K562 (cell line): ENCODE results near the gene SEPHS2. TPM values are rescaled to one million over a fixed set of nuclear protein-coding genes. Genes with fewer than 3 reads are reported as not detected.

Experiments used
- BHLHE40 ChIP-seq: IDR thresholded peaks from 2 replicates; pipeline ENCODE4 v1.6.1; 2011; ENCODE audit warnings: low read length, improper control_type of control experiment
- CHD7 ChIP-seq: fragments of 200-600 bp; sonication (generic); IDR thresholded peaks from one replicate; pipeline ENCODE4 v1.6.1; 2012; ENCODE audit warnings: mild to moderate bottlenecking, low read depth, low read length, inconsistent platforms
- CREB3 ChIP-seq: fragments of 450-650 bp; conservative IDR thresholded peaks from 2 replicates; pipeline ENCODE4 v1.6.1; 2016; ENCODE audit warnings: missing genetic modification characterization, low read depth, mild to moderate bottlenecking, missing compliant biosample characterization, moderate library complexity
- JUND ChIP-seq, 2 experiments: IDR thresholded peaks; 2 replicates in 1 of 2; 3 replicates in 1 of 2; pipeline ENCODE4 v1.6.1; 2011; ENCODE audit warnings: borderline replicate concordance in 2 of 2, low read depth in 2 of 2, low read length in 2 of 2, improper control_type of control experiment in 1 of 2, missing biosample characterization in 1 of 2, missing genetic modification characterization in 1 of 2, missing genetic modification reagents in 1 of 2
- KLF1 ChIP-seq: fragments of 450-650 bp; IDR thresholded peaks from 2 replicates; pipeline ENCODE4 v1.6.1; 2016; ENCODE audit warnings: missing genetic modification characterization, missing compliant biosample characterization
- MTA3 ChIP-seq: fragments of 450-650 bp; formaldehyde crosslinking; IDR thresholded peaks from 2 replicates; pipeline ENCODE4 v1.6.1; 2017; ENCODE audit warnings: mild to moderate bottlenecking, borderline replicate concordance
- MYC ChIP-seq, 2 experiments: fragments of 250-450 bp in 1 of 2; sonication (Bioruptor Pico) in 1 of 2; IDR thresholded peaks; 2 replicates each; pipeline versions ENCODE4 v1.5.1 to v1.6.1; 2012 to 2021; ENCODE audit warnings: low read depth in 2 of 2, borderline replicate concordance in 1 of 2, improper control_type of control experiment in 1 of 2, low read length in 1 of 2, mild to moderate bottlenecking in 1 of 2, moderate library complexity in 1 of 2
- U2AF2 ChIP-seq: fragments of 200-400 bp; formaldehyde crosslinking; optimal IDR thresholded peaks from 2 replicates; pipeline ENCODE3; 2017; ENCODE audit warnings: low read depth, mild to moderate bottlenecking, low read length
- ZKSCAN8 ChIP-seq: fragments of 200-800 bp; sonication (Bioruptor generic); IDR thresholded peaks from 2 replicates; pipeline ENCODE4 v1.6.1; 2016; ENCODE audit warnings: missing genetic modification characterization, missing compliant biosample characterization
- ZNF224 ChIP-seq: sonication (generic); formaldehyde crosslinking; IDR thresholded peaks from 2 replicates; pipeline ENCODE4 v1.8.0; 2022; ENCODE audit warnings: mild to moderate bottlenecking, missing genetic modification reagents
- polyA plus RNA-seq, 8 experiments: library from polyadenylated mRNA; depleted of rRNA in 4 of 8; stranded (reverse) in 5 of 8; unstranded in 3 of 8; fragments of >200 nt; fragmentation: Nextera tagmentation in 2 of 8; fragmentation: Illumina TruSeq in 1 of 8; extraction: Ambion mirVana in 2 of 8; extraction: Trizol in 1 of 8; gene quantifications; 2 replicates each; pipeline versions ENCODE4 v1.2.1 to v1.2.3, GENCODE V29; 2011 to 2014; ENCODE audit warnings: inconsistent platforms in 1 of 8, missing spikeins in 1 of 8
- total RNA-seq, 7 experiments: library from RNA; depleted of rRNA in 6 of 7; stranded (reverse); fragments of >200 nt in 6 of 7; fragmentation: Illumina TruSeq in 2 of 7; extraction: Trizol in 2 of 7; gene quantifications; 2 replicates each; pipeline versions ENCODE4 v1.2.1 to v1.2.3, GENCODE V29; 2011 to 2021; ENCODE audit warnings: low replicate concordance in 1 of 7

The SEPHS2 gene
- total and polyA plus RNA-seq, 9 of the 15 experiments (the other 6 are each of a cell fraction or from before 2014, with no cell fraction given): 20.9 to 90.6 (median 43.4) TPM

- TF ChIP-seq CHD7 (no peak), ZNF224 (CRISPR knock-in tag) (no peak), BHLHE40 (peak; percentile 83), KLF1 (tag) (peak; percentile 59; the same call in 1 of the 2 replicates), U2AF2 (no peak), MYC (IDR thresholded peaks at IDR 0.05; ENCODE audit: low read depth, low read length) (peak; percentile 97), MYC (CRISPR knock-in tag; IDR thresholded peaks at IDR 0.05; ENCODE audit: borderline replicate concordance, low read depth) (peak; percentile 97), MTA3 (0 out of 2 replicates have a peak, but pooled peaks have one; percentile 65), JUND (IDR thresholded peaks at IDR 0.05; ENCODE audit: borderline replicate concordance, low read depth, low read length) (peak; percentile 70), JUND (tag; IDR thresholded peaks at IDR 0.05; ENCODE audit: borderline replicate concordance, low read depth, low read length) (peak; percentile 57; the same call in 2 of the 3 replicates), ZKSCAN8 (no peak), CREB3 (tag) (no peak)
Observed at GRCh38 chr16:30407102-30407803, 38.4 kb downstream of the SEPHS2 start, which contains the start of gene ZNF771 (continued).
